ENCODE results near the gene PGM5. TPM values are rescaled to one million over a fixed set of nuclear protein-coding genes. Genes with fewer than 3 reads are reported as not detected.
A peak's percentile ranks its signal among the peaks of the same experiment; 100 is the strongest.
"Not testable (repeated sequence)": the region's sequence is repeated elsewhere in the genome, so short reads cannot be mapped to it uniquely, and the experiment has no call there.

Gene PGM5
- total RNA-seq, 4 donors from 2014 or later, result 13.3 to 44.0 (median 29.9) TPM

DNA sequence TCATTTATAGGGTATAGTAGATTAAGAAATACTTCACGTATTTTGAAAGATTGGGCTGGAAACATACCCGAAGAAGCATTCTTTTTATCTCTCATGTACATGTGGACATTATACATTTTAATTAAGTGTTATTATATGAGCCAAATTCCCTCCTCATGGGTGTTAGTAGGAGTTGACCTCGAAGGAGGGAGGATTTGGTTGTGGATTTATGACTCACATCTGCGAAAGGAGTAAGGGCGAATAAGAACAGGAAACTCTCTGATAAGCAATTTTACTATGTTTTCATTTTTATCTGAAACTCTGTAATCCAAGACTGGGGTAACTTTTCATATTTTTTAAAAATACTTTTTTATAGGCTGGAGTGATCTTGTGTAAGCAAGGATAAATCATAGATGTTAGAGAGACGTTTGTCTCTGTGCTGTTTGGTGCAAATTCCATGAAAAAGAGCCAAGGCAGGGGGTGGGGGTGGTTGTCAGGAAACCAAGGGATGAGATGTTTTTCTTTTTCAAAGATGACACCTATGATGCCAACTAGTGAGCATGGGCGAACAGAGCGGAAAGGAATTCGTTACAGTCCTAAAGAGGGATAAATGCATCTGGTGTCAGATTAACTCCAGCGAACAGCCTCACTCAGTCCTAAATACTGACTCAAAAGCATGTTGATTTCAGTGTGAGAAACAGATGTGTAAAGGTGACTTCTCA, 19.6 kb upstream of the PGM5 start:
- H3K9me3 ChIP-seq; in situ Hi-C loops (cut with MboI; ENCODE audit: low sequenced_read_pairs in 4 of 4); DNase-seq; intact Hi-C loops (cut with DNase I; ENCODE audit: low total_unique reads); H3K36me3 ChIP-seq; H3K4me3 ChIP-seq; H3K27me3 ChIP-seq; H3K4me1 ChIP-seq; ATAC-seq; H3K27ac ChIP-seq: not testable (repeated sequence)

DNA sequence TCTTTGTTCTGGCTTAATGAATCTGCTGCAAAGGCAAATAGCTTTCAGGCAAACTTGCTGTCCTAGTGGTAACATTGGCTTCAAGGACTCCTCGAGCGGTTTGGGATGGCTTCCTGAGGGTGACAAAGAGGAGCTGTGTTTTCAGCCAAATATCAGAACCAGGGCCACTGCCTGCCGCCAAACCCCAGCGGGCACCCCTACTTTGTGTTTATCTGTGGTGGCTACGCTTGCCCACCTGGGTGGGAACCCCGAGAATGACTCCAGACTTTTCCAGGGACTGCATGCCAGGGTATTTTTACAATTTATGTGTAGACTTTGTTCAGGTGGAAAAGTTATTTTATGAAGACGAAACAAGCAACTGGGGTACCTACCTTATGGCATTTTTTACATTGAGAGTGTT, 18.4 kb upstream of the PGM5 start:
- H3K27me3 ChIP-seq; H3K9me3 ChIP-seq; H3K27ac ChIP-seq; intact Hi-C loops (cut with DNase I; ENCODE audit: low total_unique reads); H3K36me3 ChIP-seq; H3K4me1 ChIP-seq; in situ Hi-C loops (cut with MboI; ENCODE audit: low sequenced_read_pairs in 4 of 4); H3K4me3 ChIP-seq; DNase-seq; ATAC-seq: not testable (repeated sequence)

DNA sequence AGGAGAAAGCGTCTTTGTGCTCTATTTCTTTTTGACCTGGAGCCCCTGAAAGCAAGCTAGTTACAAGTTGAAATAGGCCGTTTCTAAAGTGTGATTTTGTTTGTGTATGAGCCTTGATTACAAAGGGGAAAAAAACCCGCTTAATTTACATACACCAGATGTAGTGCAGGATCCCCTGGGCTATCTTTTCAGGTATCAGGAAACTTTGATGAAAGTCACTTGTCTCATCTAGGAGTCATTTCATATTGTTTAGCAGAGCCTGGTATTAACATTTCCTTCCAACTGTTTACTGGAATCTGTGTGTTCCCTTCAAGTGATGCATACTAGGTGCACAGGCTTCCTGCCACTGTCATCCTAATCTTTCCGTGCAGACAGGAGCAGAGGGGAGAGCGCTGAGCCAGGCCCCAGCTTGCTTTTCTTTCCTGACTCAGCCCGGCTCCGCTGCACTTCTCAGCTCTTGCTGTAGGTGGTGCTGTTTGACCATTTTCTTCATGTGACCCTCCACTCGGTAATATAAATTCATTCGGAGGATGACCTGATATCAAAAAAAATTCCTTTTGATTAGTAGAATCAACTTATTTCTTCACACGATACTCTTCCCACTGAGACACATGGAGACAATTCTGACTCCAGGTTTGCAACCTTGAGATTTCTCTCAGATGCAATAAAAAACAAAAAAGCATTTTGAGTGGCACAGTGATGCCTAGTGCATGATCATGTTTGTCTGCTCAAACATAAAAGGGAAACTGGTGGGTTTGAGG, 14.0 kb upstream of the PGM5 start:
- intact Hi-C loops (cut with DNase I; ENCODE audit: low total_unique reads); in situ Hi-C loops (cut with MboI; ENCODE audit: low sequenced_read_pairs in 4 of 4): not testable (repeated sequence)
- ATAC-seq, result peak; percentile 79 to 89

DNA sequence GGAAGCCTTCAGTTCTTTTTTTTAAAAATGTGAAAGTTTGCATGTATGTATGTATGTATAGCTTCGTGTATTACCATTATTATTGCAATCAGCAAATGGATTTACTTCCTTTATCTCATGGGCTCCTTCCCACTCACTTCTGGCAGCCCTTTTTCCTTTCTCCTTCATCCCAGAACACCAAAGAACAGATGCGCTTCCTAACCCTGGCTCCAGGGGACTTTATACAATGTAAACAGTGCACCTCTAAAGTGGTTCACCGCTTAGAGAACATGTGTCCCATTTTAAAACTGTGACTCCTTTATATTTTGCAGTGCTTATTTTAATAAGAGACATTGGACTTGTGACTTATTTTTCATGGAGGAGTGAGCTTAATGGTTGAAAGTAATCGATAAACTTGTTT, 13.2 kb upstream of the PGM5 start:
- in situ Hi-C loops (cut with MboI; ENCODE audit: low sequenced_read_pairs in 4 of 4); H3K4me1 ChIP-seq; DNase-seq; ATAC-seq; H3K9me3 ChIP-seq; intact Hi-C loops (cut with DNase I; ENCODE audit: low total_unique reads); H3K27me3 ChIP-seq; H3K27ac ChIP-seq; H3K36me3 ChIP-seq; H3K4me3 ChIP-seq: not testable (repeated sequence)

More for the DNA sequence above, 14.0 kb upstream of the PGM5 start:
- not testable (repeated sequence) for H3K9me3 ChIP-seq, H3K4me3 ChIP-seq, H3K4me1 ChIP-seq, DNase-seq, H3K36me3 ChIP-seq, H3K27ac ChIP-seq, H3K27me3 ChIP-seq
- TF ChIP-seq, protein P1, sequence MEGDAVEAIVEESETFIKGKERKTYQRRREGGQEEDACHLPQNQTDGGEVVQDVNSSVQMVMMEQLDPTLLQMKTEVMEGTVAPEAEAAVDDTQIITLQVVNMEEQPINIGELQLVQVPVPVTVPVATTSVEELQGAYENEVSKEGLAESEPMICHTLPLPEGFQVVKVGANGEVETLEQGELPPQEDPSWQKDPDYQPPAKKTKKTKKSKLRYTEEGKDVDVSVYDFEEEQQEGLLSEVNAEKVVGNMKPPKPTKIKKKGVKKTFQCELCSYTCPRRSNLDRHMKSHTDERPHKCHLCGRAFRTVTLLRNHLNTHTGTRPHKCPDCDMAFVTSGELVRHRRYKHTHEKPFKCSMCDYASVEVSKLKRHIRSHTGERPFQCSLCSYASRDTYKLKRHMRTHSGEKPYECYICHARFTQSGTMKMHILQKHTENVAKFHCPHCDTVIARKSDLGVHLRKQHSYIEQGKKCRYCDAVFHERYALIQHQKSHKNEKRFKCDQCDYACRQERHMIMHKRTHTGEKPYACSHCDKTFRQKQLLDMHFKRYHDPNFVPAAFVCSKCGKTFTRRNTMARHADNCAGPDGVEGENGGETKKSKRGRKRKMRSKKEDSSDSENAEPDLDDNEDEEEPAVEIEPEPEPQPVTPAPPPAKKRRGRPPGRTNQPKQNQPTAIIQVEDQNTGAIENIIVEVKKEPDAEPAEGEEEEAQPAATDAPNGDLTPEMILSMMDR (IDR thresholded peaks at IDR 0.05 in 4 of 5, conservative IDR thresholded peaks at IDR 0.05 in 1 of 5), result peak in 3 of 5 experiments; percentile 19 to 48 (median 19)

DNA sequence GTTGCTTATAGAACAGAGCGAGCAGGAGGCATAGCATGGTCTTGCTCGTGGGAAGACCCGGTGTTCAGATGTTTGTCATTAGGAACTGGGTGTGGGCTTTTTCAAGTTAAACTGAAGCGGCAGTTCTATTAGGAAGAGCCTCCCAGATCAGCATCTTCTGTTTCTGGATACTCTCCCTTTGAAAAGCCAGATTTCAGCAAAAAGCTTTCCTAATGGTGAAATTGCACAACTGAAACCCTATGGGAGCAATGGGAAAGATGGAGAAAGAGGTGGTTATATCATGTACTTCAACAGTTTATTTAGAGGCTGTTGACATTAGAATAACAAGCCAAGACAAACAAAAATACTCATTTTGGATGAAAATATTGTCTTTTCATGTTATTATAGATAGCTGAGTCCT, 12.4 kb upstream of the PGM5 start:
- in situ Hi-C loops (cut with MboI; ENCODE audit: low sequenced_read_pairs in 4 of 4); intact Hi-C loops (cut with DNase I; ENCODE audit: low total_unique reads); DNase-seq; H3K27ac ChIP-seq; H3K4me3 ChIP-seq; H3K4me1 ChIP-seq; H3K36me3 ChIP-seq; H3K27me3 ChIP-seq; H3K9me3 ChIP-seq: not testable (repeated sequence)
- ATAC-seq, result peak; percentile 12 to 28

DNA sequence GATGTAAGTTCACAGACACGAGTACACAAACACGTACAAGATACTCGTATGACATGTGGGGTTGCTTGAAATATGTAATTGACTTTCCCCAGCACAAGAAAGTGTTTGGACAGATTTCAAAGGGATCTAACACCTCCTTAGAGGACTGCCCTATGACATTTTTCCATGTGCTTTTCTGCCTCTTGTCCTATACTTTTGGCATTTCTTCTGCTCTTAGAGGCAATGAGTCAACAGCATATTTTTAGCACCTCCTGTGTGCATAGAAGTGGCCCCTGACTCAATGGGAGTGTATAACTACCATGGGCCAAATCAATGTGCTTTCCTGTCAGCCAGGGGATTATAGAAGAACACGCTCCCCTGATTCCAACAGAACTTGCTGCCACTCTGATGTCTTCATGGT, 4.7 kb upstream of the PGM5 start:
- H3K27me3 ChIP-seq; H3K4me1 ChIP-seq; DNase-seq; H3K4me3 ChIP-seq; H3K36me3 ChIP-seq; H3K27ac ChIP-seq; intact Hi-C loops (cut with DNase I; ENCODE audit: low total_unique reads); H3K9me3 ChIP-seq; in situ Hi-C loops (cut with MboI; ENCODE audit: low sequenced_read_pairs in 4 of 4): not testable (repeated sequence)
- peak in 1 of 2 donors; percentile 34 for ATAC-seq

DNA sequence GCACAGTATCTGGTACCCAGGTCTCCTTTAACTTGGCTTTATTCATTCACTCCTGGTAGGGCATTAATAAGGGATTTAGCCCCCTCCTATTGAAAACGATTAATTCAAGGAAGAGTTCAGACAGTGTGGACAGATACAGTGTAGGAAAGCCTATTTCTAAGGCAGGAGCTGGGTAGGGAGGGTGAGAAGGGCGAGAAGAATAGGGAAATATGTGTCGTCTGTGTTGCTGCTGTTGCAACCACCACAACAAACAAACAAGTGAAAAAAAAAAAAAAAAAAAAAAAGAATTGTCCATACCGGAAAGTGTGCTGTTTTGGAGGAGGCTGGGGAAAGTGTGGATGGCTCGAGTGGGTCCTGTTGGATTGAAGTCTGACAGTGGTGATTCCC, 425 bp upstream of the PGM5 start:
- peak; percentile 10 to 15 for ATAC-seq
- H3K4me1 ChIP-seq; H3K9me3 ChIP-seq; DNase-seq; H3K27me3 ChIP-seq; intact Hi-C loops (cut with DNase I; ENCODE audit: low total_unique reads); H3K36me3 ChIP-seq; in situ Hi-C loops (cut with MboI; ENCODE audit: low sequenced_read_pairs in 4 of 4): not testable (repeated sequence)
- H3K4me3 ChIP-seq, result peak overlapping the region in 3 of 4 donors; percentile 65 to 93 (median 87)
- H3K27ac ChIP-seq, result peak overlapping the region; percentile 87 to 91 (median 90)

DNA sequence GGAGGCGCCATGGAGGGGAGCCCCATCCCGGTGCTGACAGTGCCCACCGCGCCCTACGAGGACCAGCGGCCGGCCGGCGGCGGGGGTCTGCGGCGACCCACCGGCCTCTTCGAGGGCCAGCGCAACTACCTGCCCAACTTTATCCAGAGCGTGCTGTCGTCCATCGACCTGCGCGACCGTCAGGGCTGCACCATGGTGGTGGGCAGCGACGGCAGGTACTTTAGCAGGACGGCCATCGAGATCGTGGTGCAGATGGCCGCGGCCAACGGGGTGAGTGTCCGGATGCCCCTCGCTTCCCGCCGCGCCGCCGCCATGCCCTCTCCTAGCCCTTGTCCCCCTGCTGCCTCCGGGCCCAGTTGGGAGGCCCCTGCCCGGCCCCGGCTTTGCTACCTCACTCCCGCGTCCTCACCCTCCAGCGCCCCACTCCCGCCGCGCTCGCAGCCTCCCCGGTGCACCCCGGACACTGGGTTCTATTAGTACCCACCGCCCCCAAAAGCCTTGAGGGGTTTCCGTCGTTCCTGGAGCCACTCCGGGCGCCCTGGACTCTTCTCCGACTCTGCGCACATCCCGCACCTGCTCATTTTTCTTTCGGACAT, 806 bp downstream of the PGM5 start:
- H3K4me3 ChIP-seq, result peak overlapping the region; percentile 65 to 93 (median 79)
- peak; percentile 31 to 33 for ATAC-seq
- H3K27me3 ChIP-seq; H3K9me3 ChIP-seq; H3K4me1 ChIP-seq; DNase-seq; intact Hi-C loops (cut with DNase I; ENCODE audit: low total_unique reads); in situ Hi-C loops (cut with MboI; ENCODE audit: low sequenced_read_pairs in 4 of 4); H3K36me3 ChIP-seq: not testable (repeated sequence)
- H3K27ac ChIP-seq, result peak overlapping the region; percentile 87 to 91 (median 90)

DNA sequence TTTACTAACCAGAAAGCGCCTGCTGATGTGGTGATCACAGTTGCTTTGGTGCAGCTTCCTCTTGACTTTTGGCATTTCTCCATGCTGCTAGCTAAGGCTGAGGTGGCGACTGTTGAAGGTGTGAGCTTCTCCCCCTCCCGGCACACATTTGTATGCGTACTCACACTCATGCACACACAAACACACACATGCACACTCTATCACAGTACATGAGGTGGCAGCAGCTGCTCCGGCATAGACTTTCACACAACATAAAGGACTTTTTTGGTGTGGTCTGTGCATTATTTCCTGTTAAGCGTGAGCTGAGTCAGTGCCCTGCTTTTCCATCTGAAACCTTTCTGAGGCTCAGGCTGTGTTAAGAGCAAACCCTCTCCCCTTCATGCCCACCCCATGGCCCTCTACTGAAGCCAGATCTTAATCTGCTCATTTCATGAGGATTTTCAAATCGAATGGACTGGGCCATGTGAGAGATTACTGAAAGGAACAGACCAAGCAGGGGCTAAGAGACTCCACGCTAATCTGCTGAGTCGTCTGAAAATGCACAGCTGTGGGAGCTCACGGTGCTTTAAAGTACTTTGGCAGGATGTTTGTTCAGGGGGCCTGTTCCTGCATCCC, 10.6 kb downstream of the PGM5 start:
- DNase-seq; H3K36me3 ChIP-seq; H3K4me1 ChIP-seq; in situ Hi-C loops (cut with MboI; ENCODE audit: low sequenced_read_pairs in 4 of 4); intact Hi-C loops (cut with DNase I; ENCODE audit: low total_unique reads); H3K27ac ChIP-seq; H3K27me3 ChIP-seq; H3K9me3 ChIP-seq: not testable (repeated sequence)
- peak in 1 of 2 donors; percentile 55 for ATAC-seq
- H3K4me3 ChIP-seq, result peak overlapping the region in 1 of 4 donors; percentile 6

DNA sequence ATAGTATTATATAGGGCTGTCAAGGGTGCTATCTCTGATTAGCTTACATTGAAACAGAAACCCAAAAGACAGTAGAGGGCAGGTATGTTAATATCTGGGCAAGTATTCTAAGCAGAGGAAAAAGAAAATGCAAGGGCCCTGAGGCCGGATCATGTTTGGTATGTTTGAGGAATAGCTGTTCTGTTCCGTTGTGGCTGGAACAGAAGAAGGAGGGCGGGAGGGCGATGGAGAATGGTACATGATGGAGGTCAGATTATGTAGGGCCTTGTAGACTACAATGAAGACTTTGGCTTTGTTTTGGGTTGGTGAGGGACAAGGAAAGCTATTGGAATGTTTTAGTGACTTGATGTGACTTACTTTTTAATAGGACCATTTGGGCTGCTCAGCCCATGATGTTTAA, 19.4 kb downstream of the PGM5 start:
- H3K36me3 ChIP-seq; H3K4me1 ChIP-seq; ATAC-seq; intact Hi-C loops (cut with DNase I; ENCODE audit: low total_unique reads); H3K9me3 ChIP-seq; H3K27ac ChIP-seq; in situ Hi-C loops (cut with MboI; ENCODE audit: low sequenced_read_pairs in 4 of 4); H3K27me3 ChIP-seq; DNase-seq; H3K4me3 ChIP-seq: not testable (repeated sequence)

All from gastrocnemius medialis (tissue), 4 donors.